OCI-LY7 (cell line): ENCODE data around the gene MAPK8IP2. TPM values are rescaled to one million over a fixed set of nuclear protein-coding genes. Genes with fewer than 3 reads are reported as not detected.

Experiments
- BruUV-seq: library from RNA; stranded (reverse); fragments of 400-500 nt; replicated peaks from 2 replicates; lab custom pipeline; 2021; lab: Mats Ljungman, UMichigan
- CTCF ChIA-PET: fragments of 300-600 bp; sonication (Branson Sonifier 250); formaldehyde crosslinking; loops from one replicate; lab custom pipeline; 2022; ENCODE audit warnings: antibody characterized with exemption; ENCODE audit not compliant: unreplicated experiment; lab: Charles Lee
- POLR2A ChIA-PET: fragments of 300-600 bp; sonication (Branson Sonifier 250); formaldehyde crosslinking; loops from one replicate; lab custom pipeline; 2022; ENCODE audit warnings: antibody characterized with exemption; lab: Charles Lee
- DNase-seq: peaks from one replicate; pipeline ENCODE4 v3.0.0-alpha.2; 2015; ENCODE audit warnings: low spot score
- H2AFZ ChIP-seq: fragments of 200-600 bp; sonication (generic), shearing (Covaris generic); 2 replicates; pipeline ENCODE4 v1.6.1; 2014; ENCODE audit warnings: mild to moderate bottlenecking, antibody characterized with exemption, low read length, moderate library complexity
- H3K27ac ChIP-seq: fragments of 200-600 bp; sonication (generic); 2 replicates; pipeline ENCODE4 v1.5.1; 2014; ENCODE audit warnings: mixed run types, low read depth, mild to moderate bottlenecking, moderate library complexity, low read length, inconsistent platforms; ENCODE audit not compliant: poor library complexity, severe bottlenecking
- H3K36me3 ChIP-seq: fragments of 200-600 bp; sonication (generic); 2 replicates; pipeline ENCODE4 v1.6.1; 2014; ENCODE audit warnings: mild to moderate bottlenecking, antibody characterized with exemption, low read length, moderate library complexity, mixed read lengths; ENCODE audit not compliant: insufficient read depth
- H3K4me1 ChIP-seq: fragments of 200-600 bp; sonication (generic); 2 replicates; pipeline ENCODE4 v1.5.1; 2014; ENCODE audit warnings: mild to moderate bottlenecking, low read length; ENCODE audit not compliant: insufficient read depth, poor library complexity, severe bottlenecking
- H3K4me2 ChIP-seq: fragments of 200-600 bp; sonication (generic); 2 replicates; pipeline ENCODE4 v1.6.1; 2014; ENCODE audit warnings: mild to moderate bottlenecking, low read length
- H3K4me3 ChIP-seq: fragments of 200-600 bp; sonication (generic); 2 replicates; pipeline ENCODE4 v1.5.1; 2014; ENCODE audit warnings: mild to moderate bottlenecking, low read depth, low read length; ENCODE audit not compliant: poor library complexity, severe bottlenecking
- H3K79me2 ChIP-seq: fragments of 200-600 bp; sonication (generic); 2 replicates; pipeline ENCODE4 v1.6.1; 2016; ENCODE audit warnings: low read depth, mild to moderate bottlenecking, low read length, moderate library complexity, mixed read lengths; ENCODE audit not compliant: insufficient read depth
- H3K9me2 ChIP-seq: fragments of 200-600 bp; sonication (generic); 2 replicates; pipeline ENCODE4 v1.6.1; 2016; ENCODE audit warnings: mild to moderate bottlenecking, low read length, mixed read lengths; ENCODE audit not compliant: insufficient read depth
- H3K9me3 ChIP-seq: fragments of 200-600 bp; sonication (generic); 2 replicates; pipeline ENCODE4 v1.6.1; 2014; ENCODE audit warnings: mild to moderate bottlenecking, mixed run types, low read length, mixed read lengths
- H4K20me1 ChIP-seq: fragments of 200-600 bp; sonication (generic); 2 replicates; pipeline ENCODE4 v1.6.1; 2014; ENCODE audit warnings: mild to moderate bottlenecking, antibody characterized with exemption, low read length, moderate library complexity, mixed read lengths; ENCODE audit not compliant: insufficient read depth
- CTCF ChIP-seq: fragments of 200-600 bp; sonication (generic); conservative IDR thresholded peaks from 2 replicates; pipeline ENCODE4 v1.5.1; 2014; ENCODE audit warnings: mild to moderate bottlenecking, antibody characterized with exemption, low read length, moderate library complexity, mixed read lengths
- EZH2phosphoT487 ChIP-seq: fragments of 200-600 bp; sonication (generic); IDR thresholded peaks from 2 replicates; pipeline ENCODE4 v1.6.1; 2018; ENCODE audit warnings: low read depth, borderline replicate concordance, mild to moderate bottlenecking, mixed run types, antibody characterized with exemption, low read length, moderate library complexity, mixed read lengths
- intact Hi-C: fragments of 100-400 bp; cut with micrococcal nuclease; formaldehyde crosslinking; loops from one replicate; pipeline ENCODE4 v1.10.0; 2022; ENCODE audit not compliant: unreplicated experiment
- total RNA-seq, 2 experiments: library from RNA; depleted of rRNA in 1 of 2; stranded (reverse); fragments of >200 nt in 1 of 2; shearing (Covaris generic) in 1 of 2; gene quantifications; 2 replicates each; pipeline ENCODE4 v1.2.3, GENCODE V29; 2014 to 2022

MAPK8IP2 gene
- total RNA-seq, 2 experiments from 2014 or later: 0.54 to 2.2 TPM

GRCh38 chr22:50575426-50575941, 25.1 kb upstream of the MAPK8IP2 start:
- ChIA-PET CTCF (interaction anchor here (1.0 kb wide), 1 partner anchor 13 kb away, joined by 3 read pairs; the partner anchor contains the start of gene SYCE3), POLR2A (interaction anchor here (1.6 kb wide), 1 partner anchor 10 kb away, joined by 7 read pairs; no protein-coding TSS in a partner anchor)
- no peak for DNase-seq
- no peak overlapping the region for H3K27ac ChIP-seq
- BruUV-seq: no TSS peak
- H3K9me3 ChIP-seq: no peaks in the 10 kb centered on the region
- H2AFZ ChIP-seq: no peak overlapping the region
- H3K9me2 ChIP-seq: no peaks in the 10 kb centered on the region
- H3K4me3 ChIP-seq: no peak overlapping the region
- H3K4me1 ChIP-seq: peaks cover 13% of the 10 kb centered on the region
- H3K36me3 ChIP-seq: peaks cover 92% of the 10 kb centered on the region
- no peak overlapping the region for H3K4me2 ChIP-seq
- H4K20me1 ChIP-seq: no peaks in the 10 kb centered on the region
- intact Hi-C loops: no loop called here
- TF ChIP-seq CTCF: no peak
- no peak for TF ChIP-seq EZH2phosphoT487
- no peaks in the 10 kb centered on the region for H3K79me2 ChIP-seq

- Histone ChIP-seq H3K79me2 (peaks cover 2% of the 10 kb centered on the region; the same call in 1 of the 2 replicates), H3K36me3 (peaks cover 92% of the 10 kb centered on the region), H3K9me2 (no peaks in the 10 kb centered on the region), H3K4me1 (peaks cover 9% of the 10 kb centered on the region), H3K4me3 (no peak overlapping the region), H4K20me1 (no peaks in the 10 kb centered on the region), H3K9me3 (no peaks in the 10 kb centered on the region), H2AFZ (no peak overlapping the region), H3K4me2 (no peak overlapping the region), H3K27ac (no peak overlapping the region)
- no peak for DNase-seq
- intact Hi-C loops: no loop called here
- POLR2A ChIA-PET: no interaction called here
- TF ChIP-seq CTCF (0 out of 2 replicates have a peak, but pooled peaks have one; percentile 29), EZH2phosphoT487 (no peak)
- CTCF ChIA-PET: interaction anchor here (1.0 kb wide), 1 partner anchor 13 kb away, joined by 3 read pairs; the partner anchor contains the start of gene SYCE3
- BruUV-seq: no TSS peak
Measured at GRCh38 chr22:50576070-50576469, 24.5 kb upstream of the MAPK8IP2 start.
